H1 (cell line): ENCODE data around the gene BCAS4. TPM values are rescaled to one million over a fixed set of nuclear protein-coding genes. Genes with fewer than 3 reads are reported as not detected.
A peak's percentile ranks its signal among the peaks of the same experiment; 100 is the strongest.

ENCODE experiments used
- CTCF ChIA-PET: fragments of 300-600 bp; sonication (Branson Sonifier 250); formaldehyde crosslinking; loops from one replicate; lab custom pipeline; 2021; ENCODE audit not compliant: partially characterized antibody; lab: Charles Lee
- POLR2A ChIA-PET: fragments of 300-600 bp; sonication (Branson Sonifier 250); formaldehyde crosslinking; loops from one replicate; lab custom pipeline; 2021; ENCODE audit warnings: inconsistent platforms; ENCODE audit not compliant: partially characterized antibody; lab: Charles Lee
- DNase-seq, 2 experiments: peaks; one replicate each; pipeline versions ENCODE4 v3.0.0 to v3.0.0-alpha.2; 2010 to 2022; ENCODE audit warnings: low spot score in 2 of 2, low read depth in 1 of 2, mixed read lengths in 1 of 2
- FAIRE-seq: peaks from 2 replicates; lab custom pipeline; 2011; peaks lifted over from hg19 to GRCh38; lab: Jason Lieb, UNC
- H2AFZ ChIP-seq: 2 replicates; pipeline ENCODE4 v1.8.1; 2012; ENCODE audit warnings: low read length, inconsistent platforms
- H2AK5ac ChIP-seq: 2 replicates; pipeline ENCODE4 v1.6.1; 2013; ENCODE audit warnings: low read depth, low read length
- H2BK120ac ChIP-seq: replicated peaks from 2 replicates; pipeline ENCODE3; 2013; ENCODE audit warnings: low read depth, low read length, inconsistent platforms
- H2BK12ac ChIP-seq: 2 replicates; pipeline ENCODE4 v1.6.1; 2013; ENCODE audit warnings: low read depth, low read length
- H2BK15ac ChIP-seq: 2 replicates; pipeline ENCODE4 v1.6.1; 2013; ENCODE audit warnings: low read length
- H2BK20ac ChIP-seq: 2 replicates; pipeline ENCODE4 v1.6.1; 2013; ENCODE audit warnings: low read length
- H2BK5ac ChIP-seq: 2 replicates; pipeline ENCODE4 v1.6.1; 2013; ENCODE audit warnings: low read depth, low read length
- H3K14ac ChIP-seq: 2 replicates; pipeline ENCODE4 v1.6.1; 2013; ENCODE audit warnings: inconsistent platforms; ENCODE audit not compliant: insufficient read length
- H3K18ac ChIP-seq: 2 replicates; pipeline ENCODE4 v1.6.1; 2013; ENCODE audit warnings: low read length; ENCODE audit errors: extremely low read depth
- H3K23ac ChIP-seq: 2 replicates; pipeline ENCODE4 v1.6.1; 2013; ENCODE audit warnings: inconsistent platforms; ENCODE audit not compliant: insufficient read length
- H3K23me2 ChIP-seq: 2 replicates; pipeline ENCODE4 v1.6.1; 2013; ENCODE audit warnings: low read depth, low read length
- H3K27ac ChIP-seq: 2 replicates; pipeline ENCODE4 v1.6.1; 2011; ENCODE audit warnings: low read depth, low read length, inconsistent platforms
- H3K27me3 ChIP-seq, 4 experiments: replicated peaks in 1 of 4; 1 replicate in 1 of 4; 2 replicates in 3 of 4; pipeline versions ENCODE4 v1.6.1 to v1.8.1; 2011 to 2013; ENCODE audit warnings: low read length in 3 of 4, mild to moderate bottlenecking in 3 of 4, inconsistent platforms in 2 of 4, mixed read lengths in 2 of 4, moderate library complexity in 1 of 4; ENCODE audit not compliant: control insufficient read depth in 3 of 4, insufficient read depth in 3 of 4; ENCODE audit errors: extremely low read depth in 1 of 4
- H3K36me3 ChIP-seq, 4 experiments: 2 replicates each; pipeline versions ENCODE4 v1.6.1 to v1.8.1; 2011 to 2013; ENCODE audit warnings: mild to moderate bottlenecking in 4 of 4, low read length in 3 of 4, moderate library complexity in 2 of 4, control low read depth in 1 of 4, inconsistent platforms in 1 of 4; ENCODE audit not compliant: insufficient read depth in 4 of 4, control insufficient read depth in 2 of 4
- H3K4ac ChIP-seq: replicated peaks from 2 replicates; pipeline ENCODE3; 2013; ENCODE audit warnings: low read length, low read depth, mixed read lengths, inconsistent platforms; ENCODE audit not compliant: insufficient read length
- H3K4me1 ChIP-seq, 4 experiments: replicated peaks in 1 of 4; 1 replicate in 1 of 4; 2 replicates in 3 of 4; pipeline versions ENCODE4 v1.6.1 to v1.8.1; 2011 to 2013; ENCODE audit warnings: low read length in 3 of 4, inconsistent platforms in 2 of 4, mixed read lengths in 1 of 4; ENCODE audit not compliant: insufficient read depth in 4 of 4, control insufficient read depth in 3 of 4
- H3K4me2 ChIP-seq, 2 experiments: 2 replicates each; pipeline versions ENCODE4 v1.6.1 to v1.8.1; 2011 to 2013; ENCODE audit warnings: low read depth in 2 of 2, low read length in 2 of 2, control low read depth in 1 of 2, inconsistent platforms in 1 of 2, mild to moderate bottlenecking in 1 of 2; ENCODE audit not compliant: insufficient read depth in 1 of 2
- H3K4me3 ChIP-seq, 4 experiments: fragments of 200-600, 300-600 bp in 1 of 4; sonication (generic), shearing (Covaris generic), sonication (Bioruptor Twin) in 1 of 4; 2 replicates each; pipeline versions ENCODE4 v1.5.1 to v1.8.1; 2011 to 2016; ENCODE audit warnings: low read length in 4 of 4, low read depth in 3 of 4, control low read depth in 2 of 4, inconsistent platforms in 2 of 4, mild to moderate bottlenecking in 2 of 4, mixed read lengths in 1 of 4, moderate library complexity in 1 of 4; ENCODE audit not compliant: insufficient read depth in 2 of 4; ENCODE audit errors: extremely low read depth in 1 of 4
- H3K56ac ChIP-seq: replicated peaks from 2 replicates; pipeline ENCODE3; 2013; ENCODE audit warnings: low read depth, mild to moderate bottlenecking, mixed read lengths, low read length, inconsistent platforms; ENCODE audit not compliant: insufficient read length
- H3K79me1 ChIP-seq: 2 replicates; pipeline ENCODE4 v1.6.1; 2013; ENCODE audit warnings: low read depth, low read length, control low read depth
- H3K79me2 ChIP-seq, 2 experiments: 2 replicates each; pipeline versions ENCODE4 v1.6.1 to v1.8.1; 2012 to 2013; ENCODE audit warnings: low read length in 2 of 2, mild to moderate bottlenecking in 2 of 2, inconsistent platforms in 1 of 2; ENCODE audit not compliant: insufficient read depth in 2 of 2, control insufficient read depth in 1 of 2
- H3K9ac ChIP-seq, 4 experiments: replicated peaks in 1 of 4; 1 replicate in 1 of 4; 2 replicates in 3 of 4; pipeline versions ENCODE4 v1.6.1 to v1.8.1; 2011 to 2013; ENCODE audit warnings: low read depth in 3 of 4, low read length in 3 of 4, control low read depth in 2 of 4, mild to moderate bottlenecking in 2 of 4, moderate library complexity in 2 of 4, inconsistent platforms in 1 of 4; ENCODE audit errors: extremely low read depth in 1 of 4
- H3K9me3 ChIP-seq, 2 experiments: 2 replicates each; pipeline versions ENCODE4 v1.6.1 to v1.8.1; 2012 to 2013; ENCODE audit warnings: mild to moderate bottlenecking in 2 of 2, moderate library complexity in 2 of 2, control low read depth in 1 of 2, inconsistent platforms in 1 of 2, low read depth in 1 of 2, low read length in 1 of 2, mixed read lengths in 1 of 2; ENCODE audit not compliant: insufficient read depth in 2 of 2
- H4K20me1 ChIP-seq, 2 experiments: replicated peaks in 1 of 2; 2 replicates each; pipeline versions ENCODE3 to v1.8.1; 2011 to 2013; ENCODE audit warnings: inconsistent platforms in 2 of 2, low read length in 2 of 2, mild to moderate bottlenecking in 1 of 2; ENCODE audit not compliant: insufficient read depth in 2 of 2, control insufficient read depth in 1 of 2
- H4K5ac ChIP-seq: 2 replicates; pipeline ENCODE4 v1.6.1; 2013; ENCODE audit warnings: low read length, low read depth, mixed read lengths, inconsistent platforms; ENCODE audit not compliant: insufficient read length
- H4K8ac ChIP-seq: 2 replicates; pipeline ENCODE4 v1.8.0; 2013; ENCODE audit warnings: mild to moderate bottlenecking, moderate library complexity, low read length, inconsistent platforms; ENCODE audit not compliant: insufficient read depth; ENCODE audit errors: extremely low read depth
- H4K91ac ChIP-seq: replicated peaks from 2 replicates; pipeline ENCODE3; 2013; ENCODE audit warnings: low read length, mixed read lengths, inconsistent platforms; ENCODE audit not compliant: insufficient read length
- ATF2 ChIP-seq: IDR thresholded peaks from 2 replicates; pipeline ENCODE4 v1.6.1; 2012; ENCODE audit warnings: low read length, inconsistent platforms
- CBX5 ChIP-seq: fragments of 300-800, 300-1000 bp; sonication (generic); IDR thresholded peaks from 2 replicates; pipeline ENCODE4 v1.7.1; 2016; ENCODE audit warnings: antibody characterized with exemption, low read length, low read depth
- FOSL1 ChIP-seq: IDR thresholded peaks from 2 replicates; pipeline ENCODE4 v1.6.1; 2011; ENCODE audit warnings: mild to moderate bottlenecking, low read depth, low read length, moderate library complexity; ENCODE audit not compliant: insufficient read depth
- JUN ChIP-seq: IDR thresholded peaks from 2 replicates; pipeline ENCODE4 v1.6.1; 2011; ENCODE audit warnings: low read depth, mild to moderate bottlenecking, improper control_type of control experiment, low read length
- MAX ChIP-seq: IDR thresholded peaks from 2 replicates; pipeline ENCODE4 v1.6.1; 2012; ENCODE audit warnings: inconsistent platforms
- RNF2 ChIP-seq: fragments of 200-900, 300-1000 bp; sonication (generic); IDR thresholded peaks from 2 replicates; pipeline ENCODE4 v1.7.1; 2016; ENCODE audit warnings: borderline replicate concordance, low read depth, mild to moderate bottlenecking, antibody characterized with exemption, low read length; ENCODE audit not compliant: poor library complexity, severe bottlenecking; ENCODE audit errors: missing control alignments
- SAP30 ChIP-seq: fragments of 300-600 bp; sonication (generic); IDR thresholded peaks from 2 replicates; pipeline ENCODE4 v1.7.1; 2012; ENCODE audit warnings: low read length, moderate library complexity, mild to moderate bottlenecking, inconsistent platforms; ENCODE audit not compliant: insufficient read depth, insufficient replicate concordance
- TAF1 ChIP-seq: IDR thresholded peaks from 2 replicates; pipeline ENCODE4 v1.6.1; 2011; ENCODE audit warnings: mild to moderate bottlenecking, low read depth, low read length
- YY1 ChIP-seq: IDR thresholded peaks from 2 replicates; pipeline ENCODE4 v1.6.1; 2011; ENCODE audit warnings: low read depth, mild to moderate bottlenecking, low read length
- WGBS, 2 experiments: shearing (Covaris generic) in 1 of 2; methylation state at CpG; one replicate each; pipeline versions ENCODE4 v1.1.6 to v1.1.7; 2013 to 2015; ENCODE audit warnings: low lambda C conversion rate in 2 of 2, mixed read lengths in 2 of 2, inconsistent platforms in 1 of 2, low coverage in 1 of 2, missing lambda C conversion rate in 1 of 2; ENCODE audit not compliant: insufficient replicate concordance in 2 of 2, insufficient coverage in 1 of 2, insufficient read length in 1 of 2; ENCODE audit errors: extremely low coverage in 1 of 2, missing lambda C conversion rate in 1 of 2; 5-methylcytosine and 5-hydroxymethylcytosine counted together
- polyA plus RNA-seq, 7 experiments: library from polyadenylated mRNA; depleted of rRNA in 3 of 7; stranded (reverse) in 5 of 7; unstranded in 2 of 7; fragments of >200 nt in 5 of 7; fragments of 200-250 nt in 2 of 7; gene quantifications; 1 replicate in 5 of 7; 2 replicates in 1 of 7; 4 replicates in 1 of 7; pipeline versions ENCODE4 v1.2.1 to v1.2.3, GENCODE V29; 2011 to 2013; ENCODE audit warnings: missing spikeins in 2 of 7, mixed read lengths in 2 of 7
- total RNA-seq: library from RNA; stranded (reverse); fragmentation: NEBNext Ultra II Directional; extraction: Animal tissue kit (Norgen Biotek cat#: 25700); gene quantifications from 2 replicates; pipeline ENCODE4 v1.2.1, GENCODE V29; 2021

Gene BCAS4
- total and polyA plus RNA-seq, 2 of the 8 experiments (the other 6 are each of a cell fraction or from before 2014, with no cell fraction given), result 21.2 to 23.6 TPM

- Histone ChIP-seq H2AFZ (no peak overlapping the region), H3K79me1 (peaks cover 6% of the 10 kb centered on the region), H2BK15ac (no peak overlapping the region), H3K36me3 (no peaks in the 10 kb centered on the region), H2BK5ac (0 out of 2 replicates have a peak overlapping the region, but pooled peaks have one; percentile 60), H3K4me1 (peaks cover 0 to 13% (median 3%) of the 10 kb centered on the region in 4 experiments; a peak in 5 of 7 replicates), H2BK120ac (no peak overlapping the region), H3K23me2 (no peaks in the 10 kb centered on the region), H3K79me2 (peaks cover 0 to 5% of the 10 kb centered on the region in 2 experiments; a peak in 1 of 4 replicates), H3K9me3 (no peaks in the 10 kb centered on the region), H3K27me3 (no peaks in the 10 kb centered on the region), H4K5ac (no peak overlapping the region), H3K14ac (no peak overlapping the region), H3K56ac (no peak overlapping the region), H2BK20ac (no peak overlapping the region), H2BK12ac (no peak overlapping the region), H3K9ac (no peak overlapping the region), H3K27ac (no peak overlapping the region), H3K18ac (no peak overlapping the region), H4K20me1 (peaks cover 0 to 2% of the 10 kb centered on the region in 2 experiments), H4K91ac (peak overlapping the region; percentile 38), H3K4me2 (no peak overlapping the region), H3K4ac (no peak overlapping the region), H3K4me3 (no peak overlapping the region), H2AK5ac (no peak overlapping the region), H4K8ac (no peak overlapping the region), H3K23ac (no peak overlapping the region)
- FAIRE-seq (no peak), DNase-seq (no peak)
- ChIA-PET CTCF (interaction anchor here (0.6 to 1.5 kb wide), 6 partner anchors 8 to 717 kb away, joined by 3 to 5 read pairs (median 3); no protein-coding TSS in a partner anchor), POLR2A (interaction anchor here (3.2 kb wide), 1 partner anchor 122 kb away, joined by 12 read pairs; no protein-coding TSS in a partner anchor)
- 95% methylated on average over 8 of the region's 8 CpGs; no CpG with 5 or more reads in 1 of the 2 experiments for WGBS, 2 experiments
- no peak for TF ChIP-seq RNF2
- TF ChIP-seq SAP30, result no peak
- no peak for TF ChIP-seq JUN
- no peak for TF ChIP-seq FOSL1
- no peak for TF ChIP-seq MAX
- TF ChIP-seq CBX5, result no peak
- TF ChIP-seq ATF2, result no peak
- no peak for TF ChIP-seq YY1
- no peak for TF ChIP-seq TAF1
Measured at GRCh38 chr20:50802289-50802688, 7.4 kb downstream of the BCAS4 start.
